ENCODE results near the gene SLC10A4.

The SLC10A4 gene

DNA sequence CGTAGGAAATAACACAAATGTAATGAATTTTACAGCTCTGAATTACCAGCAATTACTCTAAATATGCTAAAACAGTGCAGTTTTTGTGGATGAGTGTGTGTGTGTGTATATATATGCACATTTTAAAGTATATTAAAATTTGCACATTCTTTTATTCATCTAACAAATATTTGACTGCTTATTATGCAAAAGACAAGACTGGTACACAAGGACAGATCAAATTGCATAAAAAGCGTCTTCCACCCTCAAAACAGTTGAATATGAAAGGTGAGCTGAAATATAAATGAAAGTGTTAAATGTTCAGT, 20.8 kb downstream of the SLC10A4 start:
- H3K9ac ChIP-seq (ENCODE audit: low read length), result no peak overlapping the region
- H3K9me3 ChIP-seq (replicated peaks; ENCODE audit: insufficient read depth, low read length), result no peaks in the 10 kb centered on the region
- no peak overlapping the region for H3K4me3 ChIP-seq (ENCODE audit: low read length)
- H3K4me1 ChIP-seq (ENCODE audit: low read length), result peaks cover 26% of the 10 kb centered on the region
- H3F3A ChIP-seq (ENCODE audit: insufficient read depth, low read length), result peaks cover 18% of the 10 kb centered on the region
- H3K27me3 ChIP-seq (replicated peaks; ENCODE audit: insufficient read depth, low read length), result no peaks in the 10 kb centered on the region
- H3K27ac ChIP-seq (ENCODE audit: low read length), result no peak overlapping the region
- H4K20me1 ChIP-seq (ENCODE audit: insufficient read depth, low read length), result no peaks in the 10 kb centered on the region
- H3K4me2 ChIP-seq (ENCODE audit: low read depth, low read length), result peak overlapping the region; percentile 47
- no peaks in the 10 kb centered on the region for H3K9me2 ChIP-seq (replicated peaks; ENCODE audit: insufficient read depth, low read length)
- H3K79me2 ChIP-seq (ENCODE audit: low read length), result no peaks in the 10 kb centered on the region
- no peak overlapping the region for H2AFZ ChIP-seq (ENCODE audit: low read length)
- TF ChIP-seq EZH2 (optimal IDR thresholded peaks at IDR 0.05; ENCODE audit: low read depth, low read length) (no peak), EZH2phosphoT487 (IDR thresholded peaks at IDR 0.05; ENCODE audit: low read length) (no peak)
- TF ChIP-seq, protein P1, sequence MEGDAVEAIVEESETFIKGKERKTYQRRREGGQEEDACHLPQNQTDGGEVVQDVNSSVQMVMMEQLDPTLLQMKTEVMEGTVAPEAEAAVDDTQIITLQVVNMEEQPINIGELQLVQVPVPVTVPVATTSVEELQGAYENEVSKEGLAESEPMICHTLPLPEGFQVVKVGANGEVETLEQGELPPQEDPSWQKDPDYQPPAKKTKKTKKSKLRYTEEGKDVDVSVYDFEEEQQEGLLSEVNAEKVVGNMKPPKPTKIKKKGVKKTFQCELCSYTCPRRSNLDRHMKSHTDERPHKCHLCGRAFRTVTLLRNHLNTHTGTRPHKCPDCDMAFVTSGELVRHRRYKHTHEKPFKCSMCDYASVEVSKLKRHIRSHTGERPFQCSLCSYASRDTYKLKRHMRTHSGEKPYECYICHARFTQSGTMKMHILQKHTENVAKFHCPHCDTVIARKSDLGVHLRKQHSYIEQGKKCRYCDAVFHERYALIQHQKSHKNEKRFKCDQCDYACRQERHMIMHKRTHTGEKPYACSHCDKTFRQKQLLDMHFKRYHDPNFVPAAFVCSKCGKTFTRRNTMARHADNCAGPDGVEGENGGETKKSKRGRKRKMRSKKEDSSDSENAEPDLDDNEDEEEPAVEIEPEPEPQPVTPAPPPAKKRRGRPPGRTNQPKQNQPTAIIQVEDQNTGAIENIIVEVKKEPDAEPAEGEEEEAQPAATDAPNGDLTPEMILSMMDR (IDR thresholded peaks at IDR 0.05; ENCODE audit: low read length), result no peak
- no peaks in the 10 kb centered on the region for H3K36me3 ChIP-seq (replicated peaks; ENCODE audit: insufficient read depth, low read length)
- no peak for DNase-seq

DNA sequence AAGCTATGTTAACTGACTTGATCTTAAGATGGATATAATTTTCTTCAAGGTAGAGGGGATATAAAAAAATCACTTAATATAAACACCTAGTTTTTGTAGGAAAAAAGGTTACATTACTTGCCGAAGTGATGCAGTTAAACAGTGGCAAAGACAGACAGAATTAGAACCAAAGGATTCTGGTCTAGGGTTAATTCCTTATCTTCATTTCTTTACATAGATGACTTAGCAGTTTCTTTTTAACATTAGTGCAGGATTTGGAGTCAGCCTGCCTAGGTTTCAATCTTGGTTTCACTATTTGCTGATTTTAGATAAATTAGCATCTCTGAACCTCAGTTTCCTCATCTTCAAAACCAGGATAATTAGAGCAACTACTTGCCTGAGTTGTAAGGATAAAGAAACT, 21.2 kb downstream of the SLC10A4 start:
- Histone ChIP-seq H3K79me2 (ENCODE audit: low read length) (no peaks in the 10 kb centered on the region), H3K4me1 (ENCODE audit: low read length) (peaks cover 22% of the 10 kb centered on the region), H3K4me2 (ENCODE audit: low read depth, low read length) (peak overlapping the region; percentile 47), H3K9ac (ENCODE audit: low read length) (no peak overlapping the region), H2AFZ (ENCODE audit: low read length) (no peak overlapping the region), H3K27me3 (replicated peaks; ENCODE audit: insufficient read depth, low read length) (no peaks in the 10 kb centered on the region), H4K20me1 (ENCODE audit: insufficient read depth, low read length) (no peaks in the 10 kb centered on the region), H3K4me3 (ENCODE audit: low read length) (no peak overlapping the region), H3K9me2 (replicated peaks; ENCODE audit: insufficient read depth, low read length) (no peaks in the 10 kb centered on the region), H3F3A (ENCODE audit: insufficient read depth, low read length) (peaks cover 15% of the 10 kb centered on the region), H3K27ac (ENCODE audit: low read length) (no peak overlapping the region), H3K36me3 (replicated peaks; ENCODE audit: insufficient read depth, low read length) (no peaks in the 10 kb centered on the region), H3K9me3 (replicated peaks; ENCODE audit: insufficient read depth, low read length) (no peaks in the 10 kb centered on the region)
- peak; percentile 46 for DNase-seq
- TF ChIP-seq EZH2phosphoT487 (IDR thresholded peaks at IDR 0.05; ENCODE audit: low read length), result no peak
- TF ChIP-seq EZH2 (optimal IDR thresholded peaks at IDR 0.05; ENCODE audit: low read depth, low read length), result no peak
- TF ChIP-seq, protein P1 (IDR thresholded peaks at IDR 0.05; ENCODE audit: low read length), result no peak

DNA sequence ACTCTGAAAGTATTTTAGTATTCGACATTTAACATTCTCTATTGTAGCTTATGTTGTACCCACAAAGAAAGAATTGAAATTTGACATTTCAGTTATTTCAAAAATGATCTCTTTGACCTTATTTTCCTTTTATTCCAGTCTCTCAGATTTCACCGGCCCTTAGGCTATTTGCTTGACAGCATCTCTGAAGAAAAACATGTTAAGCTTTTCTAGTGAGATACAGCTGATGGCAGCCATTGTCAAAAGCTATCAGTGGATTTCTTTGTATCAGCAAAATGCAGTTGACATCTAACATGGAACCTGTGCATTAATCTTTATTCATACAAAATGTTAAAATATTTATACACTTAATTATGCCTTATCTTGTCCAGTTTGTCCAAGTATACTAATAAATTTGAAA, 23.6 kb downstream of the SLC10A4 start:
- no peaks in the 10 kb centered on the region for H3K79me2 ChIP-seq (ENCODE audit: low read length)
- H3K9me3 ChIP-seq (replicated peaks; ENCODE audit: insufficient read depth, low read length), result no peaks in the 10 kb centered on the region
- TF ChIP-seq, protein P1 (IDR thresholded peaks at IDR 0.05; ENCODE audit: low read length), result no peak
- TF ChIP-seq EZH2phosphoT487 (IDR thresholded peaks at IDR 0.05; ENCODE audit: low read length) (no peak), EZH2 (optimal IDR thresholded peaks at IDR 0.05; ENCODE audit: low read depth, low read length) (no peak)
- H3K4me2 ChIP-seq (ENCODE audit: low read depth, low read length), result no peak overlapping the region
- H3K36me3 ChIP-seq (replicated peaks; ENCODE audit: insufficient read depth, low read length), result no peaks in the 10 kb centered on the region
- no peak overlapping the region for H3K4me3 ChIP-seq (ENCODE audit: low read length)
- H3F3A ChIP-seq (ENCODE audit: insufficient read depth, low read length), result peaks cover 8% of the 10 kb centered on the region; the same call in 1 of the 2 replicates
- no peaks in the 10 kb centered on the region for H3K27me3 ChIP-seq (replicated peaks; ENCODE audit: insufficient read depth, low read length)
- H4K20me1 ChIP-seq (ENCODE audit: insufficient read depth, low read length), result no peaks in the 10 kb centered on the region
- DNase-seq, result no peak
- H3K9me2 ChIP-seq (replicated peaks; ENCODE audit: insufficient read depth, low read length), result no peaks in the 10 kb centered on the region
- no peak overlapping the region for H3K27ac ChIP-seq (ENCODE audit: low read length)
- no peak overlapping the region for H3K9ac ChIP-seq (ENCODE audit: low read length)
- H3K4me1 ChIP-seq (ENCODE audit: low read length), result peaks cover 13% of the 10 kb centered on the region; the same call in 1 of the 2 replicates
- H2AFZ ChIP-seq (ENCODE audit: low read length), result no peak overlapping the region
